PC-3 (cell line): ENCODE data around the gene ARHGAP5. TPM values are rescaled to one million over a fixed set of nuclear protein-coding genes. Genes with fewer than 3 reads are reported as not detected.

Experiments
- ATAC-seq: fragments of 200-7000 bp; cut with Tn5 transposase; 2 replicates; pipeline ENCODE4 v1.9.1; 2020; ENCODE audit warnings: mild to moderate bottlenecking, moderate library complexity
- BruUV-seq: library from RNA; stranded (reverse); fragments of 400-500 nt; replicated peaks from 2 replicates; lab custom pipeline; 2021; lab: Mats Ljungman, UMichigan
- CTCF ChIA-PET: fragments of 300-600 bp; sonication (Branson Sonifier 250); formaldehyde crosslinking; loops from one replicate; lab custom pipeline; 2022; ENCODE audit warnings: antibody characterized with exemption; lab: Charles Lee
- POLR2A ChIA-PET: fragments of 300-600 bp; sonication (Branson Sonifier 250); formaldehyde crosslinking; loops from one replicate; lab custom pipeline; 2022; ENCODE audit warnings: antibody characterized with exemption; ENCODE audit not compliant: unreplicated experiment; lab: Charles Lee
- DNase-seq: peaks from one replicate; pipeline ENCODE4 v3.0.0-alpha.2; 2015
- H2AFZ ChIP-seq: fragments of 300-600 bp; sonication (generic); 2 replicates; pipeline ENCODE4 v1.6.0; 2016; ENCODE audit warnings: antibody characterized with exemption, low read length
- H3F3A ChIP-seq: fragments of 300-600 bp; sonication (generic); one replicate; pipeline ENCODE4 v1.6.0; 2017; ENCODE audit warnings: antibody characterized with exemption, low read length, control low read depth, mild to moderate bottlenecking; ENCODE audit not compliant: unreplicated experiment
- H3K27ac ChIP-seq: fragments of 300-600 bp; sonication (generic); 2 replicates; pipeline ENCODE4 v1.5.1; 2016; ENCODE audit warnings: mild to moderate bottlenecking, low read length
- H3K27me3 ChIP-seq: fragments of 300-600 bp; sonication (generic); 2 replicates; pipeline ENCODE4 v1.6.1; 2016; ENCODE audit warnings: low read length, mixed read lengths
- H3K36me3 ChIP-seq: fragments of 300-600 bp; sonication (generic); 2 replicates; pipeline ENCODE4 v1.6.1; 2016; ENCODE audit warnings: low read depth, mixed run types, low read length, mixed read lengths
- H3K4me1 ChIP-seq: fragments of 300-600 bp; sonication (generic); 2 replicates; pipeline ENCODE4 v1.5.1; 2016; ENCODE audit warnings: low read length; ENCODE audit not compliant: insufficient read depth
- H3K4me2 ChIP-seq: fragments of 300-600 bp; sonication (generic); 2 replicates; pipeline ENCODE4 v1.6.0; 2016; ENCODE audit warnings: low read length
- H3K4me3 ChIP-seq: fragments of 300-600 bp; sonication (generic); 2 replicates; pipeline ENCODE4 v1.5.1; 2016; ENCODE audit warnings: mild to moderate bottlenecking, low read length, mixed read lengths
- H3K79me2 ChIP-seq: fragments of 300-600 bp; sonication (generic); 2 replicates; pipeline ENCODE4 v1.6.1; 2017; ENCODE audit warnings: low read length, mixed read lengths
- H3K9ac ChIP-seq: fragments of 300-600 bp; sonication (generic); 2 replicates; pipeline ENCODE4 v1.6.0; 2016; ENCODE audit warnings: mild to moderate bottlenecking, low read length
- H3K9me2 ChIP-seq: fragments of 300-600 bp; sonication (generic); replicated peaks from 2 replicates; pipeline ENCODE4 v1.6.1; 2016; ENCODE audit warnings: mixed run types, low read length, mixed read lengths
- H3K9me3 ChIP-seq: fragments of 300-600 bp; sonication (generic); 2 replicates; pipeline ENCODE4 v1.6.1; 2016; ENCODE audit warnings: low read length, mixed read lengths
- H4K20me1 ChIP-seq: fragments of 300-600 bp; sonication (generic); 2 replicates; pipeline ENCODE4 v1.6.1; 2016; ENCODE audit warnings: low read length, mixed read lengths
- CTCF ChIP-seq: fragments of 300-600 bp; sonication (generic); conservative IDR thresholded peaks from 2 replicates; pipeline ENCODE4 v1.5.1; 2017; ENCODE audit warnings: antibody characterized with exemption, low read depth, mild to moderate bottlenecking, low read length
- EZH2 ChIP-seq: fragments of 300-600 bp; sonication (generic); IDR thresholded peaks from one replicate; pipeline ENCODE4 v1.6.1; 2017; ENCODE audit warnings: antibody characterized with exemption, mild to moderate bottlenecking, low read length; ENCODE audit not compliant: unreplicated experiment
- EZH2phosphoT487 ChIP-seq: fragments of 300-600 bp; sonication (generic); IDR thresholded peaks from 2 replicates; pipeline ENCODE4 v1.6.1; 2018; ENCODE audit warnings: mild to moderate bottlenecking, antibody characterized with exemption, low read length, borderline replicate concordance
- intact Hi-C: fragments of 100-400 bp; cut with micrococcal nuclease; formaldehyde crosslinking; loops from 2 replicates; pipeline ENCODE4 v1.9.0; 2023
- total RNA-seq: library from RNA; depleted of rRNA; stranded (reverse); fragments of >200 nt; gene quantifications from 2 replicates; pipeline ENCODE4 v1.2.3, GENCODE V29; 2014

The ARHGAP5 gene
- total RNA-seq, 1 experiment from 2014 or later, result 46.4 TPM

GRCh38 chr14:32081901-32082300, 4.8 kb downstream of the ARHGAP5 start:
- ATAC-seq, result no peak
- no TSS peak for BruUV-seq
- H3K4me2 ChIP-seq, result no peak overlapping the region

GRCh38 chr14:32083315-32083624, 6.2 kb downstream of the ARHGAP5 start:
- H3K9me3 ChIP-seq, result no peaks in the 10 kb centered on the region
- no peak overlapping the region for H3K9ac ChIP-seq
- no peaks in the 10 kb centered on the region for H3K27me3 ChIP-seq
- no peak for DNase-seq
- peaks cover 66% of the 10 kb centered on the region for H4K20me1 ChIP-seq
- BruUV-seq, result no TSS peak
- ChIA-PET POLR2A (no interaction called here), CTCF (no interaction called here)
- H3K9me2 ChIP-seq, result no peaks in the 10 kb centered on the region
- H3K4me3 ChIP-seq, result no peak overlapping the region
- ATAC-seq, result no peak
- H3K27ac ChIP-seq, result no peak overlapping the region
- intact Hi-C loops, result no loop called here
- no peak overlapping the region for H3K4me2 ChIP-seq
- H3K4me1 ChIP-seq, result peaks cover 50% of the 10 kb centered on the region
- peaks cover 99% of the 10 kb centered on the region for H3K79me2 ChIP-seq
- no peak for TF ChIP-seq CTCF
- no peak for TF ChIP-seq EZH2
- TF ChIP-seq EZH2phosphoT487, result no peak
- no peaks in the 10 kb centered on the region for H3K36me3 ChIP-seq
- H2AFZ ChIP-seq, result no peak overlapping the region
- H3F3A ChIP-seq, result no peaks in the 10 kb centered on the region

More at GRCh38 chr14:32081901-32082300, 4.8 kb downstream of the ARHGAP5 start:
- H4K20me1 ChIP-seq, result peaks cover 55% of the 10 kb centered on the region
- H3K4me1 ChIP-seq, result peaks cover 38% of the 10 kb centered on the region
- no peak overlapping the region for H3K9ac ChIP-seq
- intact Hi-C loops, result no loop called here
- H2AFZ ChIP-seq, result no peak overlapping the region
- peaks cover 97% of the 10 kb centered on the region for H3K79me2 ChIP-seq
- H3K9me3 ChIP-seq, result no peaks in the 10 kb centered on the region
- no peak overlapping the region for H3K4me3 ChIP-seq
- no peaks in the 10 kb centered on the region for H3K36me3 ChIP-seq
- H3F3A ChIP-seq, result no peaks in the 10 kb centered on the region
- no peak overlapping the region for H3K27ac ChIP-seq
- no peaks in the 10 kb centered on the region for H3K27me3 ChIP-seq
- TF ChIP-seq EZH2 (no peak), EZH2phosphoT487 (no peak), CTCF (no peak)
- no peak for DNase-seq
- POLR2A ChIA-PET, result no interaction called here
- CTCF ChIA-PET, result no interaction called here
- no peaks in the 10 kb centered on the region for H3K9me2 ChIP-seq

GRCh38 chr14:32083789-32084188, 6.7 kb downstream of the ARHGAP5 start:
- H3K4me1 ChIP-seq, result peaks cover 50% of the 10 kb centered on the region
- POLR2A ChIA-PET, result no interaction called here
- no peak overlapping the region for H3K27ac ChIP-seq
- ATAC-seq (no peak), DNase-seq (peak; percentile 9)
- peaks cover 66% of the 10 kb centered on the region for H4K20me1 ChIP-seq
- CTCF ChIA-PET, result no interaction called here
- BruUV-seq, result no TSS peak
- H2AFZ ChIP-seq, result no peak overlapping the region
- no peaks in the 10 kb centered on the region for H3K27me3 ChIP-seq
- no peak overlapping the region for H3K9ac ChIP-seq
- no peak for TF ChIP-seq EZH2
- TF ChIP-seq CTCF, result no peak
- TF ChIP-seq EZH2phosphoT487, result no peak
- no peak overlapping the region for H3K4me3 ChIP-seq
- H3K79me2 ChIP-seq, result peaks cover 99% of the 10 kb centered on the region
- no peaks in the 10 kb centered on the region for H3F3A ChIP-seq
- H3K9me3 ChIP-seq, result no peaks in the 10 kb centered on the region
- no peaks in the 10 kb centered on the region for H3K9me2 ChIP-seq
- H3K4me2 ChIP-seq, result no peak overlapping the region
- H3K36me3 ChIP-seq, result no peaks in the 10 kb centered on the region
- intact Hi-C loops, result no loop called here
